COLO829 (cell line): ENCODE results near the gene PARP9.

Experiments used
- DNase-seq: peaks from one replicate; pipeline ENCODE4 v3.0.0; 2012; ENCODE audit warnings: low spot score

The PARP9 gene

GRCh38 chr3:122484985-122485384 lies 79.1 kb downstream of the PARP9 start:
- DNase-seq: no peak

- no peak for DNase-seq
Observed at GRCh38 chr3:122481390-122481789, 82.7 kb downstream of the PARP9 start.
